Myocyte (in vitro differentiated cells): ENCODE measurements around the gene SPRING1. TPM values are rescaled to one million over a fixed set of nuclear protein-coding genes. Genes with fewer than 3 reads are reported as not detected.

Experiments
- total RNA-seq: library from RNA; depleted of rRNA; stranded (reverse); fragments of >200 nt; gene quantifications from 2 replicates; pipeline ENCODE4 v1.2.3, GENCODE V29; 2014

The SPRING1 gene
- total RNA-seq, 1 donor from 2014 or later: 20.2 TPM

Other genes starting within 250 kb of the SPRING1 start
- gene MAP1LC3B2, start 178.7 kb downstream of the SPRING1 start, total RNA-seq: 0.48 TPM in 1 of 2 replicates, not detected in the other
- gene RNFT2, start 246 bp upstream of the SPRING1 start, total RNA-seq: 1.0 and 2.4 TPM in 2 replicates
- gene HRK, start 143.4 kb upstream of the SPRING1 start, total RNA-seq: not detected in 2 replicates
- 16.4 and 17.6 TPM in 2 replicates for gene FBXW8, start 172.9 kb upstream of the SPRING1 start, total RNA-seq